AG09309 (cell line): ENCODE data around the gene NTF4.

ENCODE experiments used
- DNase-seq: peaks from one replicate; pipeline ENCODE4 v3.0.0-alpha.2; 2010; ENCODE audit warnings: low read depth
- H3K4me3 ChIP-seq: 2 replicates; pipeline ENCODE4 v1.5.1; 2011; ENCODE audit warnings: mild to moderate bottlenecking, low read depth, low read length, moderate library complexity; ENCODE audit not compliant: control insufficient read depth
- CTCF ChIP-seq: IDR thresholded peaks from 2 replicates; pipeline ENCODE4 v1.5.1; 2011; ENCODE audit warnings: mild to moderate bottlenecking, low read depth, low read length, inconsistent platforms; ENCODE audit not compliant: insufficient read depth, control insufficient read depth; ENCODE audit errors: missing control alignments

NTF4 gene

GRCh38 chr19:49064768-49065611 is at the start of gene NTF4:
Gene NTF4, minus strand, starts transcription at chr19:49064818. Its CDS starts 2,821 bp downstream, at chr19:49061997.
- no peak for DNase-seq
- no peak for TF ChIP-seq CTCF
- H3K4me3 ChIP-seq: 0 out of 2 replicates have a peak within 1 kb of the TSS, but pooled peaks have one; percentile 1

GRCh38 chr19:49113762-49114629 is 49.4 kb upstream of the NTF4 start, which contains the start of gene LIN7B:
Gene LIN7B, plus strand, starts transcription at chr19:49114370. Its CDS starts 35 bp downstream, at chr19:49114405.
- no peak for DNase-seq
- TF ChIP-seq CTCF: peak; percentile 18
- peak within 1 kb of the TSS; percentile 67 for H3K4me3 ChIP-seq

GRCh38 chr19:49111218-49111998 is 46.8 kb upstream of the NTF4 start:
- no peak for DNase-seq
- no peak overlapping the region for H3K4me3 ChIP-seq
- no peak for TF ChIP-seq CTCF

- H3K4me3 ChIP-seq: no peak overlapping the region
- DNase-seq: no peak
- TF ChIP-seq CTCF: no peak
Observed at GRCh38 chr19:49110567-49110966, 45.9 kb upstream of the NTF4 start.

GRCh38 chr19:49109569-49110233 is 45.1 kb upstream of the NTF4 start:
- no peak overlapping the region for H3K4me3 ChIP-seq
- DNase-seq: no peak
- no peak for TF ChIP-seq CTCF
